ENCODE measurements around the gene MAN2A2.

MAN2A2 gene

GRCh38 chr15:90902840-90903732, at the start of gene MAN2A2:
Gene MAN2A2 (plus strand): TSS chr15:90903302. CDS start chr15:90904208, 906 bp downstream.
- peak; percentile 82 for DNase-seq

GRCh38 chr15:90855139-90855538, 48.0 kb upstream of the MAN2A2 start:
- no peak for DNase-seq

DNA sequence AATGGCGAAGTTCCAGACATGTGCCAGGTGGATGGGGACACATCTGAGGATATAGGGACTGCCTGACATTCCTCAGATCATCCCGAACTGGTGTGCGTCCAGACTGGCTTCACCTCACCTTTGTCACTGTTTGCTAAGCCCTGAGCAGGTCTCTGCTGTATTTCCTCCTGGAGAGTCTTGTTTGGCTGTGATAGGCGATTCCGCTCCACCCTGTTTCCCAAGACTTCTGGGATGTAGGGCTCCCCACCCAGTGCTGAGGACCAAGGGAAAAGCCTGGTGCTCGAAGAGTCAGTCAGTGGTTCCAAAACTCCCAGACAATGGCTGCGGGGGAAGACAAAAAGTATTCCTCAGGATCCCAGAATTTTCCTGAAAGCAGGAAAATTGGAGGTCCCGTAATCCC, 45.8 kb upstream of the MAN2A2 start:
- no peak for DNase-seq

- DNase-seq, result no peak
These were observed 45.1 kb upstream of the MAN2A2 start for GRCh38 chr15:90857883-90858443.

DNA sequence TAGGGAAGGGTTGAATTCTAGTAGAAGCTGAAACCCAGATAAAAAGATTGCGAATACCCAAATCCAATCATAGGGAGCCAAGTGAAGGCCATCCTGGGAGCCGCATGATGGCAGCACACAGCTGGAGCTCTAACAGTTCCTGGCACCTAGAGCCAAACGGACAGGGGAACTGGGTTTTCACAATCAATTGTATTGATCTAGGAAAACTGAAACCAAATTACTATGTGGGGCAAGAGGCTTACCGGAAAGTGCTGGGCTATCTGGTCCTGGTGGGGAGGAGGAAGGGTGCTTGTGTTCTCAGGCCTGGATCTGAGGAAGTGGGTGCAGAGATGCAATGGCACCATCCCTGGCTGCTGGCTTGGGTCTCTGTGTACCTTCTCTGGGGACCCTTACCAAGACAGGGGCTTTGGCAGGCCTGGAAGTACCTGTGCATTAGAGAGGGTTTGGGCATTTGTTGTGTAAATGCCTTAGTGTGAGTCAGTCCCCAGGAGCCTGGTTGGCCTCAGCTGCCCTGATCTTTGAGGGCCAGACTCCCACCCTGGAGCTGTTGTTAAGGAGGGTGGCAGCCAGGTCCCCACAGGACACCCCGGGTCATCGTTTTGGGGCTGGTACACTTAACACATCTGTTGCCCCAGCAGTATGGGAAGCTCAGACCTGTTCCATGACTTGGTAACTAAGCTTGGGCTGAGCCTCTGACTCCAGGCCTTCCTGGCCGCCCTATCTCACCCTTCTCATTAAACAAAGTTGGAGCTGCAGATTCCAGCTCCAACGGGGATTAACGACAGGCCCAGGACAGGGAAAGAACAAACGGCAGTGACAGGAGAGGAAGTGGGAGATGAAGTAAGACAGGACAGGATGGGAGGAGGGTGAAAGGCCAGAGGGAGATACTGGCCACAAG, 43.6 kb upstream of the MAN2A2 start:
- no peak for DNase-seq

GRCh38 chr15:90860450-90860849, 42.7 kb upstream of the MAN2A2 start:
- DNase-seq, result no peak

DNA sequence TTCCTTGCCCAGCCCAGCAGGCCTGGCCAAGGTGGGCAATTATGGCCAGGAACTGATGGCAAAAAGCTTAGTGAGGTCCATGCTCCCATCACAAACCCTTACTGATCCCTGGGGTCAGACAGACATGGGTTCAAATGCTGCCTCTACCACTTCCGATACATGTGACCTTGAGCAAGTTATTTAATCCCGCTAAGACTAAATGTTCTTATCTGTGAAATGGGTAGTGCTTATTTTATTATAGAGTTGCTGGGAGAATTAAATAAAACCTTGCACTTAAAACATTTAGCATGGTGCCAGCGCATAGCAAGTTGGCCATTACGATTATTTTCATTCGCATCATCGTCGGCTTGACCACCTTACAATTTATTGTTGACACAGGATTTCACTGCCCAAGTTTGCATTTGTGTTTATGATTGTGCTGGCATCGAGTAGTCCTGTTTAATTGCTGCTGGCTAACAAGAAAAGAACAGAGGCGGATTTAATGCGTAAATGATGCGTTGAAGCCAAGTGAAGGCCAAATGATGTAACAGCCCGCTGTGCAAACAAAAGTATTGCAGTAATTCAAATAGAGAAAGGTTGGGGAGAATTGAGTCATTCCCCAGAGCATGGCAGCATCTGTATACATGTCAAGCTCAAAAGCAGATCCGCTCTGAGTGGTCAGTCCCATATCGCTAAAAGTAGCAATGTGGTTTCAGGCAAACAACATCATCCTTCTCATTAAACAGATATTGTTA, 42.0 kb upstream of the MAN2A2 start:
- DNase-seq, result no peak

- DNase-seq, result no peak
These were observed 40.6 kb upstream of the MAN2A2 start for GRCh38 chr15:90862487-90862886.

GRCh38 chr15:90862964-90863778, 39.9 kb upstream of the MAN2A2 start:
- DNase-seq, result no peak

DNA sequence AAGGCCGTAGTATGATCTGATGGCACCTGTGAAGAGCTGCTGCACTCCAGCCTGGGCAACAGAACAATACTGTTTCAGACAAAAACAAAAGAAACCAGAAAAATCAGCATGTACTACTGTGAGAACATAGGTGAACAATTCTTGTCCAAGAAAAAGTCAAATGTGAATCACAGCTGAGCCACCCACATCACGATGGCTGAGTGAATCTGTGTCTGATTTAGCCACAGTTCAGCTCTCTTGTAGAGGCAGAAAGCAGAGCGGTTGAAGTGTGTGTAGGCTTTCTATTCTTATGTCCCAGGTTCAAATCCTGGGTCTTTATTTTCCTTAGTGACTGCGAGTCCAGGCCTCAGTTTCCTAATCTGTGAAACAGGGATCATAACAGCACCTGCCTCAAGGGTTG, 39.1 kb upstream of the MAN2A2 start:
- DNase-seq, result no peak

- no peak for DNase-seq
These were observed 38.6 kb upstream of the MAN2A2 start for GRCh38 chr15:90864507-90864906.

DNA sequence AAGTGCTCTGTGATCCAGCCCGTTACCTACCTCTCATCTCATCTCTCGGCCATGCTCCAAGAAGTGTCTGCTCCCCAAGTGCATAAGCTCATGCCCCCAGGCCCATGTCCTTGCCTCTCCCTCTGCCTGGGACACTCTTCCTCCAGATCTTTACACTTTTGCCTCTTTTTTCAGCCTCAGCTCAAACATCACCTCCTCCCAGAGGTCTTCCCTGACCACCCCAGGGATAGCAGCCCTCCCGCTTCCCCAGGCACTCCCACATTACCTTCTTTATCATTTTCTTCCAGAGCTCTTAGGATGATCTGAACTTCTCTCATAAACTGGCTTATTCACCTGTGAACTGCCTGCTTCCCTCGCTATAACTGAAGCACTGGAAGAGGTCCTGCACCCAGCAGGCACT, 37.4 kb upstream of the MAN2A2 start:
- no peak for DNase-seq

- no peak for DNase-seq
These were observed 36.9 kb upstream of the MAN2A2 start for GRCh38 chr15:90866161-90866715.

- no peak for DNase-seq
These were observed 36.3 kb upstream of the MAN2A2 start for GRCh38 chr15:90866800-90867199.

DNA sequence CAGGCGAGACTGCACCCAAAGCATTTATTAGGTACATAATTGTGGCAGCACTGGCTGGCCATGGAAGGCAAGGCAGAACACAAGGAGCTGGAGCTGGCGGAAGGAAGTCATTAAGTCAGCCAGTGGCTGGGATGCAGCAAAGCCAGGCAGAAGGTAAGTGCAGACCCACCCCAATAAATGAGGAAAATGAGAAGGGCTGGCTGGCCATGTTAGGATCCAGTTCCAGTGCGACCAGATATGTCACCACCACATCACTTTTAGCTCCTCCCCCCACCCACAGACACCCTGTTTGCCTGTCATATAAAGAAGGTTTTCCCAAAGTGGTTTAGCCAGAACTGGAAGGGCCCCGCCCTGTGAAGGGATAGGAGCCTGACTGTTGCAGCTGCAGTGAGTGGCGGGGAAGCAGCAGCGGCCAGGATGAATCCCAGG, 34.8 kb upstream of the MAN2A2 start, which contains the start of gene FURIN:
Gene FURIN, plus strand, starts transcription at position 328 of the 429 bp plus-strand sequence. CDS start 7,153 bp downstream, outside the sequence.
- no peak for DNase-seq

DNA sequence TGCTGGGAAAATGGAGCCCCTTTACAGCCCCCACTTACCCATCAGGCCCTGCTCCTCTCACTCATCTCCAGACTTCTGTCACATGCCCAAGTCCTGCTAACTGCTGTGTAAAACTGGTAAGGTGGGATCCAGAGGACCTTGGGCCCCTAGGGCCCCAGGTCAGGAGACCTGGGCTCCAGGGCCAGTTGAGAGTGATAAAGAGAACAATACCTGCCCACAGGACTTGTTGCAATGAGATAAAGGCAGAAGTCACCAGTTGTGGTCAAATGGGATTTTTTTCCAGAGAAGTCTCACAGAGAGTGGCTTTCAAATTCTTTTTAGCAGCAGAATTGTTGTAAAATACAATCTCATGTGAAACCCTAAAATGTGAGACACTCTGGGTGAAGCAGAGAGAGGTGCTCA, 34.0 kb upstream of the MAN2A2 start:
- no peak for DNase-seq

- DNase-seq, result peak; percentile 41
These were observed 33.3 kb upstream of the MAN2A2 start for GRCh38 chr15:90869601-90870353.

DNA sequence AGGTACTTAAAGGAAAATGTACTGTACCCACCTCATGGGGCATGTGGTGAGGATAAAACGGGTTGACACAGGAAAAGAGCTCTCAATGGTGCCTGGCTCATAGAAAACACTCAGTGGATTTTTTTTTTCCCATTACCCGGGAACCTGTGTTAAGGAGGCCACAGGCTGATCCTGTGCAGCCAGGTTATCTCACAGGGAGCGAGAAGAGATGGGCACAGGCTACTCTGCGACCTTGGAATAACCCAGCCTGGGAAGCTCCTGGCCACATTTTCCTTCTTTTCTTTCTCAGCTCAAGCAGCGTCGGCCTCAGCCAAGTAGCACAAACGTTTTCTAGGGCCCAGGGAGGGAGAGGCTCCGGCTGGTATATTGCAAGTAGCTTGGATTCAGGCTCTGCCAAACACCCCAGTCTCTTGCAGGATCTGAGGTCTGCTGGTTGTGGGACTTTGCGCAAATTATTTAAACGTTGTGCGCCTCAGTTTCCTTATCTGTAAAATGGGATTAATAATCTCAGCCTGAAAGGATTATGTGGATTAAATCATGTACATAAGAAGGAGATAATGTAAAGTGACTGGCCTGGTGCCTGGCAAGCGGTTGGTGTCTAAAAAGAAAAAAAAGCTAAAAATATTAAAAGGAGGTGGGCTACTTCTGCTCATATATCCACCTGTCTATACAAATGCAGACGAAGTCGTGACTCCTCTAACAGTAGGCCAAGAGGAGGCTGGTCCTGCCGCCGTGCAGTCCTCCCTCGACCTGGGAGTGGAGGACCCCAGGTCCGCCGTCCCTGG, 32.6 kb upstream of the MAN2A2 start:
- no peak for DNase-seq

DNA sequence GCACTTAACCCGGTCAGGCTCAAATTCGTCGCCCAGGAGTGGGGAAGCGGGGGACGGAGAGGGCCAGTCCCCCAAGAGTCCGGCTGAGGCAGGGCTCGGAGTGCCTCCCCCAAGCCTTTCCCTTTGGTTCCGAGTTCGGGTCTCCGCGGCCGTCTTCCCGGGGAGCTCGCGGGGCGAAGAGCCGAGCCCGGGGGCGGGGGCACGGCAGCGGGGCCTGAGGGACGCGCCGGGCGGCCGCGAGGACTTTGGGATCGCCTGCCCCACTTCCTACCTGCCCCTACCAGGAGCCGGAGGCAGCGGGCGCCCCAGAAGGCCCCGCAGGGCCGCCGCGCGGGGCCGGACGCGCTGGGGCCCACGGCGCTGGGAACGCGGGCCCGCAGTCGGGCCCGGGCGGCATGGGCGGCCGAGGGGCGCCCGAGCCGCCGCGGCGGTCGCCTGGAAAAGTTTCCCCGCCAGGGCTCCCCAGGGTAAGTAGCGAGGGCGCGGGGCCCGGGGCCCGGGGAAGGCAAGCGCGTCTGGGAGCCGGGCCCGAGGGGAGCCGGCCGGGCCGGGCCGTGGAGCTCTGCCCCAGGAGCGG, 31.9 kb upstream of the MAN2A2 start:
- DNase-seq, result peak; percentile 39

All from stimulated activated CD4-positive, alpha-beta T cell treated with anti-CD3 and anti-CD28 coated beads, Interleukin-4, amount 100 ng/mL, for 1 hour (primary cell).